Psoas muscle (tissue), 8 donors: ENCODE results near the gene ACTL8. TPM values are rescaled to one million over a fixed set of nuclear protein-coding genes. Genes with fewer than 3 reads are reported as not detected.

ENCODE experiments used
- ATAC-seq, 4 donors: fragments of 200-7000 bp; cut with Tn5 transposase; one replicate each; pipeline ENCODE4 v1.9.1; 2020; ENCODE audit warnings: moderate library complexity in 3 of 4, mild to moderate bottlenecking in 2 of 4
- DNase-seq, 2 donors: peaks; one replicate each; pipeline ENCODE4 v3.0.0-alpha.2; 2020
- H3K27ac ChIP-seq: fragments of 200-600 bp; one replicate; pipeline ENCODE4 v1.8.0; 2022
- H3K27me3 ChIP-seq, 3 donors: fragments of 200-600 bp in 1 of 3; one replicate each; pipeline versions ENCODE4 v1.6.1 to v1.8.0; 2013 to 2022; ENCODE audit warnings: low read length in 2 of 3, mild to moderate bottlenecking in 2 of 3, moderate library complexity in 1 of 3; ENCODE audit not compliant: insufficient read depth in 3 of 3
- H3K36me3 ChIP-seq, 2 donors: fragments of 200-600 bp in 1 of 2; one replicate each; pipeline versions ENCODE4 v1.6.1 to v1.8.0; 2013 to 2022; ENCODE audit warnings: low read depth in 1 of 2, mild to moderate bottlenecking in 1 of 2, moderate library complexity in 1 of 2; ENCODE audit not compliant: insufficient read depth in 1 of 2
- H3K4me1 ChIP-seq: fragments of 200-600 bp; one replicate; pipeline ENCODE4 v1.8.0; 2022
- H3K4me3 ChIP-seq: fragments of 200-600 bp; one replicate; pipeline ENCODE4 v1.8.0; 2022; ENCODE audit warnings: mild to moderate bottlenecking
- H3K9me3 ChIP-seq: fragments of 200-600 bp; one replicate; pipeline ENCODE4 v1.8.0; 2022
- whole genome bisulfite sequencing, 3 donors: extraction: QIAGEN DNeasy Blood & Tissue Kit; methylation state at CpG; one replicate each; pipeline versions ENCODE4 v1.1.6 to v1.1.7; 2013; 5-methylcytosine and 5-hydroxymethylcytosine counted together
- intact Hi-C, 2 donors: fragments of 100-400 bp; cut with DNase I; formaldehyde crosslinking; loops; one replicate each; pipeline versions ENCODE4 v1.11.0 to v1.14.2; 2022
- polyA plus RNA-seq, 3 donors: library from polyadenylated mRNA; stranded (reverse); fragments of 200-250 nt; gene quantifications; one replicate each; pipeline ENCODE4 v1.2.3, GENCODE V29; 2013
- total RNA-seq, 4 donors: library from RNA; stranded (reverse); fragmentation: NEBNext Ultra II Directional in 2 of 4; extraction: Animal tissue kit (Norgen Biotek cat#: 25700) in 2 of 4; gene quantifications; one replicate each; pipeline versions ENCODE4 v1.2.1 to v1.2.4, GENCODE V29; 2021 to 2023
- TF ChIP-seq, protein P1 (sequence below): fragments of 200-600 bp; IDR thresholded peaks from one replicate; pipeline ENCODE4 v1.8.0; 2022; ENCODE audit warnings: antibody characterized with exemption
- donor health status: healthy with polysubstance abuse.
- donor health status: DM: no; HTN: no; CAD: no; lungs with moderate emphysema.
- donor health status: Bipolar disorder and iron deficiency.
- donor health status: healthy.
- donor health status: DM: yes; HTN: yes; CAD: no.
- donor health status: DM: no; HTN: no; CAD: no.
- donor health status: DM: no; HTN: no; CAD: no.
- donor health status: DM: yes; HTN: yes; CAD: no.

Gene ACTL8
- total and polyA plus RNA-seq, 7 donors = not detected

DNA sequence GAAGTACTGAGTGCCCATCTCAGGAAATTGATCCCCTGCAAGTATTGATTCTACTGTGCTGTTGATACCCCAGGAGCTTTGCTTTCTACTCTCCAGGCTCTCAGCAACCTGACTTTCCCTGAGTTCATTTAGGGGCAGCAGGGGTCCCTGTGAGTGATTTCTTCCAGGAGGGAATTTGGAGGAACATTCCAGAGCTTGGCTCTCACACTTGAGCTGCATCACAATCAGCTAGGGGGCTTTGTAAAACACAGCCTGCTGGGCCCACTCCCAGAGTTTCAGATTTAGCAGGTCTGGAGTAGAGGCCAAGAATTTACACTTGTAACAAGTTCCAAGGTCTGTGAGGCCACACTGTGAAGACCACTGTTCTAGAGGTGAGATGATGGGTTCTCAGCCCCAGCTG, 16.1 kb upstream of the ACTL8 start:
- H3K27ac ChIP-seq = no peak overlapping the region
- peaks cover 0 to 12% (median 6%) of the 10 kb centered on the region in 3 donors for H3K27me3 ChIP-seq
- ATAC-seq (no peak), DNase-seq (no peak)
- H3K9me3 ChIP-seq = no peaks in the 10 kb centered on the region
- H3K4me1 ChIP-seq = no peaks in the 10 kb centered on the region
- intact Hi-C loops = no loop called here
- no peak overlapping the region for H3K4me3 ChIP-seq
- H3K36me3 ChIP-seq = no peaks in the 10 kb centered on the region
- TF ChIP-seq, protein P1, sequence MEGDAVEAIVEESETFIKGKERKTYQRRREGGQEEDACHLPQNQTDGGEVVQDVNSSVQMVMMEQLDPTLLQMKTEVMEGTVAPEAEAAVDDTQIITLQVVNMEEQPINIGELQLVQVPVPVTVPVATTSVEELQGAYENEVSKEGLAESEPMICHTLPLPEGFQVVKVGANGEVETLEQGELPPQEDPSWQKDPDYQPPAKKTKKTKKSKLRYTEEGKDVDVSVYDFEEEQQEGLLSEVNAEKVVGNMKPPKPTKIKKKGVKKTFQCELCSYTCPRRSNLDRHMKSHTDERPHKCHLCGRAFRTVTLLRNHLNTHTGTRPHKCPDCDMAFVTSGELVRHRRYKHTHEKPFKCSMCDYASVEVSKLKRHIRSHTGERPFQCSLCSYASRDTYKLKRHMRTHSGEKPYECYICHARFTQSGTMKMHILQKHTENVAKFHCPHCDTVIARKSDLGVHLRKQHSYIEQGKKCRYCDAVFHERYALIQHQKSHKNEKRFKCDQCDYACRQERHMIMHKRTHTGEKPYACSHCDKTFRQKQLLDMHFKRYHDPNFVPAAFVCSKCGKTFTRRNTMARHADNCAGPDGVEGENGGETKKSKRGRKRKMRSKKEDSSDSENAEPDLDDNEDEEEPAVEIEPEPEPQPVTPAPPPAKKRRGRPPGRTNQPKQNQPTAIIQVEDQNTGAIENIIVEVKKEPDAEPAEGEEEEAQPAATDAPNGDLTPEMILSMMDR = no peak

DNA sequence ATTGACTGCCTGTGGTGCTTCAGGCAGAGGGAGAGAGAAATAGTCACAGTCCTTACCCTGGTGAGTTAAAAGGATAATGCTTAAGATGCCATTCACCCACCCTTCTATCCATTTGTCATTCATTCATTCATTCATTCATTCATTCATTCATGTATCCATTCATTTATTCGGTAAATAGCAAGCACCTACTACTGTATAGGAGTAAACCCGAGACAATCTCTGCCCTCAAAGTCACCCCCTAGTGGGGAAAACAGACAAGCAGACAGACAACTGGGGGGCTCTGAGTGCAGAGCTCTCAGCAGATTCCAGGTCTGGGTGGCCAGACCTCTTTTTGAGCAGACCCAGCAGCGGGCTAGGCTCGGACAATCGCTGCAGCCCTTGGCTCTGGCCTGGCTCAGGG, 14.1 kb upstream of the ACTL8 start:
- DNase-seq (no peak), ATAC-seq (no peak)
- H3K27me3 ChIP-seq = peaks cover 0 to 12% (median 6%) of the 10 kb centered on the region in 3 donors
- WGBS, 3 donors = 64 to 70% (median 69%) methylated on average over 5 of the region's 5 CpGs
- no peaks in the 10 kb centered on the region for H3K36me3 ChIP-seq
- TF ChIP-seq, protein P1 = no peak
- no peak overlapping the region for H3K27ac ChIP-seq
- no peak overlapping the region for H3K4me3 ChIP-seq
- no peaks in the 10 kb centered on the region for H3K9me3 ChIP-seq
- no peaks in the 10 kb centered on the region for H3K4me1 ChIP-seq
- intact Hi-C loops = loop anchor here in 1 of 2 donors (5.0 kb wide), 1 partner anchor 79 kb away; no protein-coding TSS in a partner anchor

DNA sequence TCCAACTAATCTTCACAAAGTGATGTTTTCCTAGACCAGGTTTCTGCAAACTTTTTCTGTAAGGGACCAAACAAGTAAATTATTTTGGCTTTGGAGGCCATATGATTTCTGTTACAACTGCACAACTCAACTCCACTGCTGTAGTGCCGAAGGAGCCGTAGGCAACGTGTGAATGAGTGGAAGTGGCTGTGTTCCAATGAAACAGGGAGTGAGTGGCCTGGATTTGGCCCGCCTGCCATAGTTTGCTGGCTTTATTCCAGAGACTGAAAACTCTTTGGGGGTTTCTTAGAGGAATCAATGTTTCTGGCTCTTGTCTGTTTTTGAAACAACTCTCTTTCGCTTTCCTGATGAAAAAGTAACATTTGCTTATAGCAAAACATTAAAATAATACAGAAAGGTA, 12.6 kb upstream of the ACTL8 start:
- no peaks in the 10 kb centered on the region for H3K4me1 ChIP-seq
- H3K27me3 ChIP-seq = peaks cover 0 to 20% (median 8%) of the 10 kb centered on the region in 3 donors
- no peaks in the 10 kb centered on the region for H3K36me3 ChIP-seq
- H3K27ac ChIP-seq = no peak overlapping the region
- DNase-seq = no peak
- TF ChIP-seq, protein P1 = no peak
- no peak overlapping the region for H3K4me3 ChIP-seq
- intact Hi-C loops = loop anchor here in 1 of 2 donors (5.0 kb wide), 1 partner anchor 80 kb away; no protein-coding TSS in a partner anchor
- WGBS, 3 donors = 24 to 27% (median 25%) methylated on average over 5 of the region's 5 CpGs
- no peaks in the 10 kb centered on the region for H3K9me3 ChIP-seq
- ATAC-seq = no peak

- TF ChIP-seq, protein P1 = no peak
- Histone ChIP-seq H3K27ac (no peak overlapping the region), H3K9me3 (no peaks in the 10 kb centered on the region), H3K4me3 (no peak overlapping the region), H3K4me1 (no peaks in the 10 kb centered on the region), H3K36me3 (no peaks in the 10 kb centered on the region), H3K27me3 (peaks cover 0 to 20% (median 8%) of the 10 kb centered on the region in 3 donors)
- ATAC-seq (no peak), DNase-seq (no peak)
- WGBS, 3 donors = 41 to 55% (median 52%) methylated on average over 10 to 11 of the region's 11 CpGs
- intact Hi-C loops = loop anchor here in 1 of 2 donors (5.0 kb wide), 1 partner anchor 81 kb away; no protein-coding TSS in a partner anchor
Measured at GRCh38 chr1:17743008-17743647, 12.0 kb upstream of the ACTL8 start.

GRCh38 chr1:17743925-17744324, 11.2 kb upstream of the ACTL8 start:
- Histone ChIP-seq H3K27me3 (peaks cover 2 to 20% (median 8%) of the 10 kb centered on the region in 3 donors), H3K4me1 (no peaks in the 10 kb centered on the region), H3K36me3 (no peaks in the 10 kb centered on the region), H3K4me3 (no peak overlapping the region), H3K9me3 (no peaks in the 10 kb centered on the region), H3K27ac (no peak overlapping the region)
- WGBS, 3 donors = 91 to 99% (median 95%) methylated on average over 3 of the region's 3 CpGs
- TF ChIP-seq, protein P1 = no peak
- ATAC-seq (no peak), DNase-seq (no peak)
- intact Hi-C loops = loop anchor here in 1 of 2 donors (5.0 kb wide), 1 partner anchor 82 kb away; no protein-coding TSS in a partner anchor
